GM21515 (cell line): ENCODE results near the gene PTPRE.
A peak's percentile ranks its signal among the peaks of the same experiment; 100 is the strongest.

Experiments used
- ATAC-seq: cut with Tn5 transposase; IDR thresholded peaks from one replicate; pipeline ENCODE4 v1.9.1; 2021; ENCODE audit not compliant: unreplicated experiment

Gene PTPRE

DNA sequence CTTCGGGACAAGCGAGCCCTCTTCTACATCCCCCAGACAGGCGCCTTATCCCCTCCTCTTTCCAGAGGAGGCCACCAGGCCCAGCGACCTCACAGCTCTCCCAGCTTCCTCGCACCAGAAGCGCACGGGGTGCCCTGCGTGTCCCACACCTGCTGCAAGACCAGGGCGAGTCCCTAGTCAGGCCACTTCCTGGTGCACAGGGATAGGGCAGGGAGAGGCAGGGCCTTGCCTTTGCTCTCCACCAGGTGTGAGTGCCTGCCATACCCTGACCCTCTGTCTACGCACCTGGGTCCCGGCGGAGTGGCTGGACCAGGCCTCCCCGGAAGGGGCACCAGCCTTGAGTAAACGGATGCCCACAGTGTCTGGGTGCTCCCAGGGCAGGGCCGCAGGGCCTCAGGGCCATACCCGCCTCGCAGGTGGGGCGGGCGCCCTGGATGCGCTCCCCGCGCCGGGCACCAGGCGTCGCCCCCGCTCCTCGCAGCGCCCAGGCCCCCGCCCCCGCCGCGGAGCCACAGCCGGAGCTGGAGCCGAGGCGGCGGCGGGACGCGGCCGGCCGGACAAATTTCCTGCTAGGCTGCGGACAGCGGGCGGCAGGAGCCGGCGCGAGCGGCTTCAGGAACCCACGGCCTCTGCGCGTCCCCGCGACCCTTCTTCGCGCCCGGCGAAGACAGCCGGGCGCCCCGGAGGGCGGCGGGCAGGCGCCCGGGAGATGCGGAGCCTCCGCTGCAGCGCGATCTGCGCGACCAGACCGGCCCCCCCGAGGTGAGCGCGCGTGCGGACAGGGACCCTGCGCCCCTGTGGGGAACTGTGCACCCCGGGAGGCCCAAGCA is at the start of gene PTPRE:
PTPRE (plus strand) TSS at position 556 of the 830 bp plus-strand sequence. CDS start 133,779 bp downstream, outside the sequence.
- peak; percentile 83 for ATAC-seq

GRCh38 chr10:127860592-127860991 is 46.3 kb upstream of the PTPRE start:
- no peak for ATAC-seq

DNA sequence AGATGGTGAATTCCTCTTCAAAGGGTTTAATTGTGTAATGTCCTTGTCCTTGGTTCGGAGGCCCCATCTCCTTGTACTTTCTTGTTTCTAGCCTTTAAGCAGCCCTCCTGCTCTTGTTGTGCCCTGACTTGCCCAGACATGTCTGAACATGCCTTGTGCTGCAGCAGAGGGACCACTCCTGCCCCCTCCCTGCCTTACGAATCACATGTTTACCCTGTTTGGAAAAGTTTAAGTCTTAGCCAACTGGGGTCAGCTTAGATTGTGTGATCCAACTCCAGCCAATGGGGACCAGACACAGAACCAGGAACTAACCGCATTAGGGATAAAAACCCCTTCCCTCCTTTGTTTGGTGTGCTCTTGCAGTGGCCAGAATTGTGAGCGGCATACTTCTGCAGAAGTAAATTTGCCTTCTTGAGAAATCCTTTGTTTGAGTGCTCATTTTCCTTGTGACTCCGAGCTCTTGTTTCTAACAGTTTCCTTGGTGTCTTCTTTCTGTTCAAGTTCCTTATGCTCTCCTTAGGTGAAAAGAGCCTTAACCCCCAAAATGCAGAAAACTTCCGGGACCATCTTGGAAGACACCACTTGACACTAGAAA is 43.6 kb upstream of the PTPRE start:
- ATAC-seq = no peak

- no peak for ATAC-seq
These were observed 40.5 kb upstream of the PTPRE start for GRCh38 chr10:127866276-127867013.

- no peak for ATAC-seq
These were observed 39.1 kb upstream of the PTPRE start for GRCh38 chr10:127867805-127868204.

DNA sequence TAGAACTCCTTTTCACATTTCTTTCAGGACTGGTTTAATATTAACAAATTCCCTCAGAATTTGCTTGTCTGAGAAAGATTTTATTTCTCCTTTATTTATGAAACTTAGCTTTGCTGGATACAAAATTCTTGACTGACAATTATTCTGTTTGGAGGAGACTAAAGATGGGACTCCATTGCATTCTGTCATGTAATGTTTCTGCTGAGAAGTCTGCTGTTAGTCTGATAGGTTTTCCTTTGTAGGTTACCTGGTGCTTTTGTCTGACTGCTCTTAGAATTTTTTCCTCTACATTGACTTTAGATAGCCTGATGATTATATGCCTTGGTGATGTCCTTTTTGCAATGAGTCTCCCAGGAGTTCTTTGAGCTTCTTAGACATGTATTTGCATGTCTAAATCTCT is 37.6 kb upstream of the PTPRE start:
- ATAC-seq = no peak

DNA sequence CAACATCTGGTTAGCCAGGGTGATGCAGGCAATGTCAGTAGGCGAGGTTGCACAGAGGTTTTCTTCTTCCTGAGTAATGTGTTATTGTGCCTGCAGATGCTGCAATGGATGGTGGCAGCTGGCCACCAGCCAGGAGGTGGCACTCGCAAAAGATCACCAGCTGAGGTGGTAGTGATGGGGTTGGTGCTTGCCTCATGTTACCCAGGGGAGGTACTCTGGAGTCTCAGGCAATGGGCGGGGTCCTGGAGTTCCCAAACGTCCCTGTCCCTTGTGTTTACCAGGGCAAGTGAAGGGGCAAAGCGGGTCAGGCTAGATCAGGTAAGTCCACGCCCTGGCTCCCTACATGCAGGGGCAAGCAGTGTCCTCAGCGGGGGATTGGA is 35.3 kb upstream of the PTPRE start:
- ATAC-seq = no peak

DNA sequence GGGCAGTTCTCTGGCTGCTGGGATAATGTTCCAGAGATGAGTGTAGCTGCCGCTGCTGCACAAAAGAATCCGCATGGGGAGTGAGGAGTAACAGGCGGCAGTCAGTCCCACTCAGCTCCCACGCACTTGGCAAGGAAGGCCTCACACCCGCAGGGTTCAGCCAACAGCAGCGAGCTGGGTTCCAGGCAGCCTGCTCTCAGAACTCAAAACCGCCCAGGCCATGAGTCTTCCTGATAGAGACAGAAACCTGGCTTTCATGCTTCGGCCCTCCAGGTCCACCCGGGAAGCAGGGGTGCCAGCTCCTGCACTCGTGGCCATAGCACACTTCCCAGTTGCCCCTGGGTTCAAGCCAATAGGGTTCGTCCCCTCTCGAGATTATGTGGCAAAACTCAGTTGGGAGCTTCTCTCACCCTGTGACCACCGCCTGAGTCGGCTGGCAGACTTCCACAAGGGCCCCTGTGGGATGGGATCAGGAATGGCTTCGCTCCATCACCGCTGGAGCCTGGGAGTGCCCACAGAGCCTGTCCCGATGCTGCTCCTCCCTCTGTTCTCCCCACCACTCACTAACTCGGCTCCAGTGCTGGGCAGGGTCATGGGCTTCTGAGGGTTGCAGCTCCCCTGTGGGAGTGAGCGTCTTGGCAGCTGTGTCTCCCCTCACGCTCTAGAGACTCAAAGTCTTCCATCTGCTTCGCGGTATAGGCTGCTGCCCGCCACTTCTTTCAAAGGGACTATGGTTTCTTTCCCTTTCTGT is 34.7 kb upstream of the PTPRE start:
- ATAC-seq = no peak

- ATAC-seq = no peak
These were observed 33.9 kb upstream of the PTPRE start for GRCh38 chr10:127872871-127873600.

GRCh38 chr10:127873901-127874470 is 32.9 kb upstream of the PTPRE start:
- ATAC-seq = no peak

DNA sequence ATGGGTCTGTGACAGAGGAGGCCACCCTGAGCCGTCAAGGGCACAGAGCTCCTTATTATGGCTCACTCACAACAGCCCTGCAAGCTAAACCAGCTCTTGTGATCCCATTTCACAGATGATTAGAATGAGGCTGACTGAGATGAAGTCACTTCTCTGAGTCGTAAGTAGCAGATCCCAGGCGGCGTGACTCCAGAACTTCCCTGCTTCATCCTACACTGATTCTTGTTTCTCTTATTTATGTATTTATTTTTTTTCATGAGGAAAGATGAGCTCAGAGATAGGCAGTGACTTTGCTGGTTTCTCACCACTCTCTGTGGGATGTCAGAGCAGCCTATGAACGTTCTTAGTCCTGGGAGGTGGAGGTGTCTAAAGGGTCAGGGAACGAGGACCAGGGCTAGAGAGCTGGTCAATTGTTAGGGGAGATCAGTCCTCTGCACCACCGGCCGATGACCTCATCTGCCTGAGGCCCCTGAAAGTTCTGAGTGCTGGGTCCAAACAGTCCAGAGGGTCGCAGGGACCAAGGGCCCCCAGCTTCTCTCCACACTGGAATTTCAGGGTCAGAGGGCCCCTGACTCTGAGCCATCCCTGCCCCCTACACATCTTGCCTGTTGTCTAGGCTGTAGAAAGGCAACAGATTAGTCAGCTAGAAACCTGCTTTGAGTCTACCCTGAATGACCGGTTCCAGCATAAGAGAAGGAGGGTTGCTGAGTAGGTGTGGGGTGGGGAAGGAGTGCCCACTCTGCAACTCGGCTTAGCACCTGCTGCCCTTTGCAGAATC is 32.0 kb upstream of the PTPRE start:
- no peak for ATAC-seq

- ATAC-seq = no peak
These were observed 31.5 kb upstream of the PTPRE start for GRCh38 chr10:127875449-127875765.

DNA sequence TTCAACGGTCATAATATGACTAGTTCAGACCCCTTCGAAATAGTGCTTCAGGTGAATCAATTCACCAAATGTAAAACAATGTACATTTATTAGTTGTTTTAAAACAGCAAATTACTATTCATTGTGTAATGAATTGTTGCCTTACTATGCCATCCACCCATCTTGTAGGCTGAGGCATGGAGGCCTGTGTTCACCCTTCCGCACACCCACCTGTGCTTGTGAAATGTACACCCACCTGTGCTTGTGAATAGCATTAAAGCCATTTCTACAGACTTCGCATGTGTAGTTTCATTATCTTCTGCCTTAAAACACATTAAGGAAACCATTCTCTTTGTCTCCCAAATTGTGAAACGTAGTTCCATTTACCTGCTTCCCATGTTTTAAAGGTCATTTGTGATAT is 31.0 kb upstream of the PTPRE start:
- ATAC-seq = no peak

DNA sequence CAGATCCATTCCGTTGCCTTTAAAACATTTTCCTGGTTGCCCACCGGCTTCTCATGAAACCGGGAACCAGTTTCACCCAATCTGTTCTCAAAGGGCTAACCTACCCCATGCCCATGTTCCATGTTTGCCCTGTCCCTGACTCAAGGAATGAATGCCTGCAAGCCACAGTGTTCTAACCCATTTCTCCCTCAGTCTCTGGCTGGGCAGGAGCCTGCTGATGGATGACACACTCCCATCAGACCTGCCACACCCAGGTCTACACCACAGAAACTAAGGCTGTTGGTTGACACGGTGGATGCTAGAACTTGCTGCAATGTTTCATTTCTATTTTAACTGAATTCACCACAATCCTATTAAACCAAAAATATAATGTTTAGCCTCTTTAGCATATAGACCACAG is 29.8 kb upstream of the PTPRE start:
- no peak for ATAC-seq

GRCh38 chr10:127877699-127878098 is 29.2 kb upstream of the PTPRE start:
- ATAC-seq = no peak

DNA sequence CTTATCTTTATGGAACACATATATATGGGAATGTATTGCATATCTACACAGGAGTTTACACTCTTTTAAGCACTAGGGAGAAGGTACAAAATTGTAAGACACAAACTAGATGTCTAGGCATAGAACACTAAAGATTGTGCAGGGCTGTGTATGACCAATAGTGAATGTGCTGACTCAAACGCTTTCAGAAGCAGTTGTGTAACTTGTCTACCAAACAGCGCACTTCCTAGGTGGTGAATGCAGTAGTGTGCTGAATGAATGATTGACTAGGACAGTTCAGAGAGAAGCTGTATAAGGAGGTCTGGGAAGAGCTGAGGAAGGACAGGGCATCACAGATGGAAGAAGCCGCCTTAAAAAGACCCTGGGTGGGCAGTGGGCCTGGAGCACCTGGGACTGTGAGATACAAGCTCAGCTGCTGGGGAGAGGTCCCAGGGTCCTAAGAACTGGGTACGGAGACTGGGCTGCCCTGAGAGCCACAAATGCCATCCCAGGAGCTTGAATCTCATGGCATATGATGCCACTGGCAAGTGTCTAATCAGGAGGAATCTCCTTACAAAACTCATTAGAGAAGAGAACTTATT is 28.3 kb upstream of the PTPRE start:
- no peak for ATAC-seq

- ATAC-seq = no peak
These were observed 26.3 kb upstream of the PTPRE start for GRCh38 chr10:127880557-127880956.

DNA sequence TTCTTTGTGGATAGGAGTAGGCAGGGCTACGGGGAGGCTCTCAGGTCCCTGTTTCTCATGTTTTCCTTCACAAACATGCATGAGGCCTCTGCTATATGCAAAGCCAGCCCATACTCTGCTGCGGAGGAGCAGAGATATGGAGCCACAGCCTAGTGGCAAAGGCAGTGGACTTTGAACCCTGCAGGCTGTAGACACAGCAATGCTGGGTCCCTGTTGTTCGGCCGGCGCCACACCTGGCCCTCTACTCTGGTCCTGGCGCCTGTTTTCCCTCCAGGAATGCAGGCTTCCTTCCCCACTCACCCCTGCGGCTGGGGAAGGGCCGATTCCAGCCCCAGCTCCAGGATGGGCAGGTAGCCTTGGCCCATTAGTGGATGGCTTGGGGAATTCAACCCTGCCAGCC is 25.6 kb upstream of the PTPRE start:
- no peak for ATAC-seq

- no peak for ATAC-seq
These were observed 24.5 kb upstream of the PTPRE start for GRCh38 chr10:127882391-127882790.
